HepG2 (cell line): Measurements from ENCODE around the gene C11orf54. TPM values are rescaled to one million over a fixed set of nuclear protein-coding genes. Genes with fewer than 3 reads are reported as not detected.

Source experiments
- ATAC-seq: fragments of 200-7000 bp; cut with Tn5 transposase; 3 replicates; pipeline ENCODE4 v1.9.1; 2020; ENCODE audit warnings: mild to moderate bottlenecking, moderate library complexity
- BruUV-seq: library from RNA; stranded (reverse); fragments of 400-500 nt; replicated peaks from 2 replicates; lab custom pipeline; 2021; lab: Mats Ljungman, UMichigan
- CTCF ChIA-PET: fragments of 300-600 bp; formaldehyde crosslinking; extraction: SDS; loops from one replicate; lab custom pipeline; 2021; ENCODE audit warnings: low total read pairs, inconsistent platforms, low intra/inter-chr PET ratio; lab: Yijun Ruan, JAX
- POLR2A ChIA-PET: fragments of 350-600 bp; sonication (Branson Sonifier 250); formaldehyde crosslinking; loops from one replicate; lab custom pipeline; 2020; ENCODE audit warnings: antibody characterized with exemption, inconsistent platforms; lab: Yijun Ruan, JAX
- DNase-seq: peaks from one replicate; pipeline ENCODE4 v3.0.0-alpha.2; 2015; ENCODE audit warnings: low spot score
- FAIRE-seq: peaks from 3 replicates; lab custom pipeline; 2011; peaks lifted over from hg19 to GRCh38; lab: Jason Lieb, UNC
- H2AFZ ChIP-seq: one replicate; pipeline ENCODE4 v1.6.1; 2011; ENCODE audit warnings: low read length, inconsistent platforms
- H3K27ac ChIP-seq: fragments of 300-600 bp; 3 replicates; pipeline ENCODE4 v1.8.0; 2011; ENCODE audit warnings: mixed run types, mild to moderate bottlenecking, mixed read lengths, low read length, inconsistent platforms; ENCODE audit not compliant: insufficient read depth; ENCODE audit errors: extremely low read length
- H3K27me3 ChIP-seq, 2 experiments: fragments of 200-600 bp in 1 of 2; 2 replicates in 1 of 2; 3 replicates in 1 of 2; pipeline versions ENCODE4 v1.6.0 to v1.8.0; 2011; ENCODE audit warnings: low read length in 2 of 2, mild to moderate bottlenecking in 2 of 2, moderate library complexity in 2 of 2, inconsistent platforms in 1 of 2; ENCODE audit not compliant: insufficient read depth in 2 of 2, control insufficient read depth in 1 of 2
- H3K36me3 ChIP-seq, 2 experiments: fragments of 200-600 bp in 1 of 2; replicated peaks in 1 of 2; 2 replicates in 1 of 2; 3 replicates in 1 of 2; pipeline versions ENCODE4 v1.5.1 to v1.8.0; 2011; ENCODE audit warnings: low read length in 2 of 2, inconsistent platforms in 1 of 2; ENCODE audit not compliant: insufficient read depth in 2 of 2, control insufficient read depth in 1 of 2
- H3K4me1 ChIP-seq: 2 replicates; pipeline ENCODE4 v1.5.1; 2012; ENCODE audit warnings: low read length, inconsistent platforms; ENCODE audit not compliant: insufficient read depth
- H3K4me2 ChIP-seq: 2 replicates; pipeline ENCODE4 v1.6.0; 2011; ENCODE audit warnings: low read depth, low read length, inconsistent platforms
- H3K4me3 ChIP-seq, 3 experiments: fragments of 200-600 bp in 1 of 3; sonication (generic), shearing (Covaris generic) in 1 of 3; replicated peaks in 1 of 3; 2 replicates each; pipeline ENCODE4 v1.5.1; 2011 to 2016; ENCODE audit warnings: low read length in 3 of 3, inconsistent platforms in 2 of 3, low read depth in 2 of 3, mild to moderate bottlenecking in 2 of 3, control low read depth in 1 of 3, mixed read lengths in 1 of 3; ENCODE audit not compliant: insufficient read depth in 1 of 3
- H3K79me2 ChIP-seq: one replicate; pipeline ENCODE4 v1.6.1; 2011; ENCODE audit warnings: low read length, inconsistent platforms; ENCODE audit not compliant: insufficient read depth
- H3K9ac ChIP-seq: 2 replicates; pipeline ENCODE4 v1.6.0; 2011; ENCODE audit warnings: mild to moderate bottlenecking, low read depth, low read length, inconsistent platforms; ENCODE audit not compliant: insufficient read depth
- H3K9me3 ChIP-seq: 2 replicates; pipeline ENCODE4 v1.5.1; 2012; ENCODE audit warnings: mild to moderate bottlenecking, low read length
- H4K20me1 ChIP-seq: 2 replicates; pipeline ENCODE4 v1.6.0; 2011; ENCODE audit warnings: inconsistent platforms, mild to moderate bottlenecking, low read length, moderate library complexity; ENCODE audit not compliant: insufficient read depth
- ARID5B ChIP-seq: IDR thresholded peaks from 2 replicates; pipeline ENCODE4 v1.4.0; 2020; ENCODE audit warnings: mild to moderate bottlenecking, missing genetic modification reagents
- NCOA5 ChIP-seq: sonication (generic); formaldehyde crosslinking; IDR thresholded peaks from 2 replicates; pipeline ENCODE4 v1.4.0; 2020; ENCODE audit warnings: missing genetic modification reagents
- RBFOX2 ChIP-seq: fragments of 200-400 bp; formaldehyde crosslinking; IDR thresholded peaks from 2 replicates; pipeline ENCODE4 v1.6.1; 2017; ENCODE audit warnings: low read depth, mild to moderate bottlenecking, low read length
- SMAD3 ChIP-seq: sonication (generic); formaldehyde crosslinking; IDR thresholded peaks from 2 replicates; pipeline ENCODE4 v1.4.0; 2020; ENCODE audit warnings: missing genetic modification reagents
- SRSF1 ChIP-seq: fragments of 200-400 bp; formaldehyde crosslinking; optimal IDR thresholded peaks from 2 replicates; pipeline ENCODE3; 2017; ENCODE audit warnings: mild to moderate bottlenecking, low read depth, low read length, moderate library complexity
- TBX2 ChIP-seq: sonication (generic); formaldehyde crosslinking; IDR thresholded peaks from 2 replicates; pipeline ENCODE4 v1.5.0; 2020; ENCODE audit warnings: missing genetic modification reagents, mild to moderate bottlenecking, borderline replicate concordance
- TEF ChIP-seq: sonication (generic); formaldehyde crosslinking; IDR thresholded peaks from 2 replicates; pipeline ENCODE4 v1.5.0; 2020; ENCODE audit warnings: missing genetic modification reagents
- UBTF ChIP-seq: sonication (generic); formaldehyde crosslinking; IDR thresholded peaks from 2 replicates; pipeline ENCODE4 v1.4.0; 2020; ENCODE audit warnings: mild to moderate bottlenecking, missing genetic modification reagents
- ZNF251 ChIP-seq: sonication (generic); formaldehyde crosslinking; IDR thresholded peaks from 2 replicates; pipeline ENCODE4 v1.9.0; 2021; ENCODE audit warnings: mild to moderate bottlenecking, missing genetic modification reagents
- ZNF382 ChIP-seq: sonication (generic); formaldehyde crosslinking; IDR thresholded peaks from 2 replicates; pipeline ENCODE4 v1.5.0; 2020; ENCODE audit warnings: missing genetic modification reagents, mild to moderate bottlenecking, borderline replicate concordance
- ZNF615 ChIP-seq: sonication (generic); formaldehyde crosslinking; IDR thresholded peaks from 2 replicates; pipeline ENCODE4 v1.5.0; 2020; ENCODE audit warnings: mild to moderate bottlenecking, missing genetic modification reagents, borderline replicate concordance
- ZNF660 ChIP-seq: sonication (generic); formaldehyde crosslinking; IDR thresholded peaks from 2 replicates; pipeline ENCODE4 v1.5.1; 2020; ENCODE audit warnings: mild to moderate bottlenecking, low read depth, missing genetic modification reagents, borderline replicate concordance
- ZNF784 ChIP-seq: sonication (generic); formaldehyde crosslinking; IDR thresholded peaks from 2 replicates; pipeline ENCODE4 v1.5.1; 2020; ENCODE audit warnings: missing genetic modification reagents, mild to moderate bottlenecking, borderline replicate concordance
- ZNF800 ChIP-seq: sonication (generic); formaldehyde crosslinking; IDR thresholded peaks from 2 replicates; pipeline ENCODE4 v1.4.0; 2020; ENCODE audit warnings: missing genetic modification reagents
- ZNF891 ChIP-seq: sonication (generic); formaldehyde crosslinking; IDR thresholded peaks from 2 replicates; pipeline ENCODE4 v1.5.0; 2020; ENCODE audit warnings: mild to moderate bottlenecking, missing genetic modification reagents
- WGBS: methylation state at CpG from one replicate; pipeline ENCODE4 v1.1.6; 2017; ENCODE audit warnings: low lambda C conversion rate; 5-methylcytosine and 5-hydroxymethylcytosine counted together
- in situ Hi-C: cut with HindIII; loops from 2 replicates; pipeline ENCODE4 v1.10.0; 2017; ENCODE audit warnings: low pct_unique_long_range_greater_than_20kb; ENCODE audit not compliant: extremely low pct_ligation_motif_present
- intact Hi-C: fragments of 100-400 bp; cut with micrococcal nuclease; formaldehyde crosslinking; loops from one replicate; pipeline ENCODE4 v1.10.0; 2022; ENCODE audit not compliant: unreplicated experiment
- polyA plus RNA-seq, 8 experiments: library from polyadenylated mRNA; depleted of rRNA in 3 of 8; stranded (reverse) in 7 of 8; unstranded in 1 of 8; fragments of >200 nt; fragmentation: Illumina TruSeq in 4 of 8; extraction: Trizol in 4 of 8; gene quantifications; 2 replicates each; pipeline versions ENCODE4 v1.2.1 to v1.2.3, GENCODE V29; 2011 to 2016; ENCODE audit warnings: low read depth in 4 of 8, missing spikeins in 1 of 8, mixed read lengths in 1 of 8; ENCODE audit not compliant: insufficient read depth in 1 of 8
- total RNA-seq, 5 experiments: library from RNA; depleted of rRNA; stranded (reverse); fragments of >200 nt; fragmentation: Illumina TruSeq; extraction: Trizol; gene quantifications; 2 replicates each; pipeline ENCODE4 v1.2.3, GENCODE V29; 2016; ENCODE audit warnings: low read depth in 1 of 5

C11orf54 gene
- total and polyA plus RNA-seq, 2 of the 13 experiments (the other 11 are each of a cell fraction or from before 2014, with no cell fraction given) = 42.7 to 50.1 TPM

GRCh38 chr11:93746101-93746500 is 4.6 kb downstream of the C11orf54 start:
- ChIA-PET POLR2A (interaction anchor here (0.9 to 1.5 kb wide), 2 partner anchors 8 to 38 kb away, joined by 3 to 16 read pairs; partner anchors contain the start of gene MED17), CTCF (no interaction called here)
- Histone ChIP-seq H3K9ac (no peak overlapping the region), H3K4me1 (peaks cover 63% of the 10 kb centered on the region), H3K27ac (peak overlapping the region; percentile 100), H3K79me2 (peaks cover 47% of the 10 kb centered on the region), H3K36me3 (no peaks in the 10 kb centered on the region; a peak in 2 of 5 replicates), H2AFZ (no peak overlapping the region), H3K27me3 (peaks cover 0 to 2% of the 10 kb centered on the region in 2 experiments; a peak in 1 of 5 replicates), H3K4me2 (peak overlapping the region; percentile 81), H3K4me3 (peak overlapping the region; percentile 32 to 60 (median 47); a peak in 5 of 6 replicates), H3K9me3 (no peaks in the 10 kb centered on the region), H4K20me1 (no peaks in the 10 kb centered on the region)
- BruUV-seq = no TSS peak
- ATAC-seq (no peak), DNase-seq (no peak), FAIRE-seq (no peak)
- in situ Hi-C loops = no loop called here
- 33% methylated on average over 2 of the region's 2 CpGs for WGBS
- intact Hi-C loops = no loop called here
- TF ChIP-seq ARID5B (no peak), ZNF800 (CRISPR knock-in tag) (no peak), ZNF660 (no peak), ZNF251 (no peak), ZNF784 (CRISPR knock-in tag) (no peak), ZNF891 (no peak), SMAD3 (no peak), ZNF615 (CRISPR knock-in tag) (no peak), TBX2 (CRISPR knock-in tag) (no peak), UBTF (CRISPR knock-in tag) (no peak), ZNF382 (CRISPR knock-in tag) (no peak), SRSF1 (no peak), TEF (no peak), NCOA5 (CRISPR knock-in tag) (no peak), RBFOX2 (no peak)
